CD4-positive, CD25-positive, alpha-beta regulatory T cell (primary cell): ENCODE measurements around the gene PDCD1. TPM values are rescaled to one million over a fixed set of nuclear protein-coding genes. Genes with fewer than 3 reads are reported as not detected.
A peak's percentile ranks its signal among the peaks of the same experiment; 100 is the strongest.

Source experiments
- ATAC-seq, 2 donors: fragments of 150-1000 bp; cut with Tn5 transposase; one replicate each; pipeline ENCODE4 v1.10.0; 2021; ENCODE audit warnings: low read depth in 2 of 2, moderate number of reproducible peaks in 2 of 2, moderate library complexity in 1 of 2
- DNase-seq, 3 donors: peaks; one replicate each; pipeline versions ENCODE4 v3.0.0 to v3.0.0-alpha.2; 2012 to 2022; ENCODE audit warnings: mixed read lengths in 1 of 3
- H3K27ac ChIP-seq: one replicate; pipeline ENCODE4 v1.7.0; 2013; ENCODE audit warnings: mild to moderate bottlenecking, low read length; ENCODE audit not compliant: insufficient read depth, poor library complexity, severe bottlenecking
- H3K27me3 ChIP-seq: one replicate; pipeline ENCODE4 v1.7.0; 2013; ENCODE audit warnings: low read length; ENCODE audit not compliant: control insufficient read depth, insufficient read depth
- H3K36me3 ChIP-seq: one replicate; pipeline ENCODE4 v1.7.0; 2013; ENCODE audit warnings: mild to moderate bottlenecking, low read length, moderate library complexity; ENCODE audit not compliant: control insufficient read depth, insufficient read depth
- H3K4me1 ChIP-seq: 2 replicates; pipeline ENCODE4 v1.7.0; 2013; ENCODE audit warnings: mild to moderate bottlenecking, low read length; ENCODE audit not compliant: insufficient read depth, control insufficient read depth, poor library complexity, severe bottlenecking
- H3K4me3 ChIP-seq: one replicate; pipeline ENCODE4 v1.7.0; 2013; ENCODE audit warnings: low read depth, mild to moderate bottlenecking, low read length, moderate library complexity
- H3K9me3 ChIP-seq, 2 experiments: 1 replicate in 1 of 2; 2 replicates in 1 of 2; pipeline ENCODE4 v1.7.0; 2013; ENCODE audit warnings: low read length in 2 of 2, mild to moderate bottlenecking in 1 of 2, moderate library complexity in 1 of 2; ENCODE audit not compliant: control insufficient read depth in 2 of 2
- H3K27ac Mint-ChIP-seq, 3 donors: one replicate each; pipeline ENCODE4 v1.8.0; 2020 to 2022; ENCODE audit warnings: mild to moderate bottlenecking in 3 of 3, mixed read lengths in 3 of 3, moderate library complexity in 2 of 3
- H3K27me3 Mint-ChIP-seq: one replicate; pipeline ENCODE4 v1.8.0; 2022; ENCODE audit warnings: mild to moderate bottlenecking, mixed read lengths
- H3K36me3 Mint-ChIP-seq: one replicate; pipeline ENCODE4 v1.8.0; 2020; ENCODE audit warnings: mixed read lengths
- H3K4me1 Mint-ChIP-seq, 4 donors: one replicate each; pipeline ENCODE4 v1.8.0; 2020 to 2022; ENCODE audit warnings: mixed read lengths in 4 of 4, mild to moderate bottlenecking in 1 of 4
- H3K4me3 Mint-ChIP-seq, 4 donors: one replicate each; pipeline ENCODE4 v1.8.0; 2020 to 2022; ENCODE audit warnings: mild to moderate bottlenecking in 4 of 4, mixed read lengths in 4 of 4, moderate library complexity in 3 of 4
- H3K9me3 Mint-ChIP-seq, 7 donors: one replicate each; pipeline ENCODE4 v1.8.0; 2020 to 2022; ENCODE audit warnings: mixed read lengths in 7 of 7, mild to moderate bottlenecking in 3 of 7, moderate library complexity in 2 of 7
- polyA plus RNA-seq, 4 donors: library from polyadenylated mRNA; unstranded; fragments of 300-500 nt; fragmentation: Illumina TruSeq; gene quantifications; one replicate each; pipeline ENCODE4 v1.2.3, GENCODE V29; 2021
- total RNA-seq: library from RNA; stranded (reverse); gene quantifications from one replicate; pipeline ENCODE4 v1.2.3, GENCODE V29; 2022

PDCD1 gene
- total and polyA plus RNA-seq, 5 donors from 2014 or later, result 6.0 to 12.3 (median 7.2) TPM

DNA sequence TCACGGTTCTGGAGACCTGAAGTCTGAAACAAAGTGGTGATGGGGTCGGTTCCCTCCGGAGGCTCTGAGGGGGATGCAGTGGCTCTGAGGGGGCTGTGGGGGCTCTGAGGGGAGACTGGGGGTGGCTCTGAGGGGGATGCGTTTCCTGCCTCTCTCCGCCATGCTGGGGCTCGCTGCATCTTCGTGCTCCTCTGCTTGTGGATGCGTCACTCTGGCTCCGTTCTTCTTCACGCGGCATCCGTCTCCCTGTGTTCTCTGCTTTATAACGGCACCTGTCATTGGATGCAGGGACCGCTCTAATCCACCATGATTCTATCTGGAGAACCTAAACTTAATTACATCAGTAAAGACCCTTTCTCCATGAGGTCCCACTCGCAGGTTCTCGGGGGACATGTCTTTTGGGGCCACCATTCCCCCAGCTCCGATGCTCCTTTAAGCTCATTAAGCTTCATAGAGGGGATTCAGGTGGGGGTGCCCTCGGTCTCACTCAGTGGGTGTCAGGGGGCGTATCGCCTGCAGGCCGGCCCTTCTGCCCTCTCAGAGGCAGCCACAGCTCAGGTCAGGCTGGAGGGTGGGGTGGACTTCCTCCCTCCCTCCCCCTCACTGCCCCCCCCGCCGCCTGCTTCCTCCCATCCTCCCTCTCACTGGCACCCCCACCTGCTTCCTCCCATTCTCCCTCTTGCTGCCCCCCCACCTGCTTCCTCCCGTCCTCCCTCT, 29.3 kb upstream of the PDCD1 start:
- peaks cover 11 to 51% (median 23%) of the 10 kb centered on the region in 4 donors for H3K4me1 Mint-ChIP-seq
- no peaks in the 10 kb centered on the region for H3K27me3 ChIP-seq
- peak overlapping the region; percentile 23 for H3K27ac ChIP-seq
- H3K9me3 Mint-ChIP-seq, result peaks cover 0 to 2% (median 0%) of the 10 kb centered on the region in 7 donors
- no peak overlapping the region for H3K4me3 ChIP-seq
- ATAC-seq (no peak), DNase-seq (no peak)
- peaks cover 8% of the 10 kb centered on the region for H3K4me1 ChIP-seq
- no peaks in the 10 kb centered on the region for H3K27me3 Mint-ChIP-seq
- H3K36me3 Mint-ChIP-seq, result peaks cover 32% of the 10 kb centered on the region
- no peaks in the 10 kb centered on the region for H3K9me3 ChIP-seq
- H3K27ac Mint-ChIP-seq, result peak overlapping the region in 2 of 3 donors; percentile 76 to 90
- peaks cover 18% of the 10 kb centered on the region for H3K36me3 ChIP-seq
- H3K4me3 Mint-ChIP-seq, result peak overlapping the region in 1 of 4 donors; percentile 78

DNA sequence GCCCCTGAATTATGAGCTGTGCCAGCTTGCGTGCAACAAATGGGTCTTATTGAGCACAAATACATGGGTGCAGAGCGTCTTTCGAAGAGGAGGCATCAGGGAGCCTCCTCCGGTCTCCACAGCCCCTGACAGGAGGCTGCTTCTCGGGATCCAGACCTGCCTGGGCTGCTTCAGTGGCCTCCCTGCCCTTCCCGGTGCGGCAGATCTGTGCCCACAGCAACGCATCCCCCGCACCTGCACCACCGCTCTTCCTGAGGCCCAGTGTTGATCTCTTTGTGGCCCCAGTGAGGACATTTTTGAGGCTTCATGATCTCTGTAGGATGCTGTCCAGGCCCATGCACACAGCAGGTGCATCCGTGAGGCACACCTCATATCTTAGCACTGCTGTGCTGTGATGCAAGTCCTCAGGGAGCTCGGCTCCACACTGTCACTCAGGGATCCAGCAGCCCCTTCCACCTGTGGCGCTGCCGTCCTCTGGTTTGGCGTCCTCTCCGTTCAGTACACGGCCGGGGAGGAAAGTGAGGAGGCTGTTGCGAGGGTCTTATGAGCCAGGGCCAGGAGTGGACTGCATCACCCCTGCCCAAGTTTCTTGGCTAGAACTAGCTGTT, 28.2 kb upstream of the PDCD1 start:
- no peak for ATAC-seq
- peak overlapping the region in 1 of 4 donors; percentile 72 for H3K4me3 Mint-ChIP-seq
- H3K36me3 Mint-ChIP-seq, result peaks cover 32% of the 10 kb centered on the region
- H3K27me3 Mint-ChIP-seq, result no peaks in the 10 kb centered on the region
- peaks cover 18% of the 10 kb centered on the region for H3K36me3 ChIP-seq
- H3K4me1 Mint-ChIP-seq, result peaks cover 11 to 61% (median 30%) of the 10 kb centered on the region in 4 donors
- H3K4me3 ChIP-seq, result no peak overlapping the region
- DNase-seq, result no peak
- peaks cover 0 to 2% (median 0%) of the 10 kb centered on the region in 7 donors for H3K9me3 Mint-ChIP-seq
- no peaks in the 10 kb centered on the region for H3K9me3 ChIP-seq
- no peaks in the 10 kb centered on the region for H3K27me3 ChIP-seq
- H3K4me1 ChIP-seq, result peaks cover 18% of the 10 kb centered on the region
- no peak overlapping the region for H3K27ac ChIP-seq
- peak overlapping the region in 1 of 3 donors; percentile 75 for H3K27ac Mint-ChIP-seq

DNA sequence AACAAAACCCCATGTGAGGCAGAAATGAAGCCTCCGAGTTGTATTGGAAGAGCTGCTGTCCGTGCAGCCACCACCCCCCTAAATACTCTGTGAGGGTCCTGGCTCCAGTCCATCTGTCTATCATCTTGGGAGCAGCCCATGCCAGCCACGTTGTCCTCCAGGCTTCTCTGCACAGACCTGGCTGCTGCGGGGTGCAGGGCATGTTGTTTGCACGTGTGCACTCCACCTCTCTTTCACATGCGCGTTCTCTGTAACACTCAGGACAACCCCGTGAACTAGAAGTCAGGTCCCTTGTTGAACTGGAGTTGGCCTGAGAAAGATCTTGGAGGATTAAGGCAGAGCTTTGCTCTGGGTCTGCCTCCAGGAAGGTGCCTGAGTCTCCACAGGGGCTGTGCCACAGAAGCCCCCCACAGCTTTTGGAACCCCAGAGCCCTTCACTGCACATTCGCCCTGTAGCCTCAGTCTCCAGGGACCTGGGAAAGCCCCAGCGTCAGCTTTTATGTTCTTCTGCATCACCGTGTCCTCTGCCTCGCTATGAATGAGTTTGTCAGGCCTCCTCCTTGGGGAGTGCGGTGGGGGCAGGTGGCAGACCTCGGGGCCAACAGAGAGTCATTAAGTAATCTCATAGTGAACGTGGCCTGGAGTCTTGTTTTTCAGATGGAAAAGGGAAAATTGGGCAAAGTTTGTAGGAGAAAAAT, 27.4 kb upstream of the PDCD1 start:
- DNase-seq, result no peak
- no peaks in the 10 kb centered on the region for H3K9me3 ChIP-seq
- Mint-ChIP-seq H3K27ac (peak overlapping the region in 2 of 3 donors; percentile 39 to 75), H3K27me3 (peaks cover 6% of the 10 kb centered on the region), H3K9me3 (peaks cover 0 to 3% (median 0%) of the 10 kb centered on the region in 7 donors), H3K4me1 (peaks cover 11 to 70% (median 33%) of the 10 kb centered on the region in 4 donors), H3K36me3 (peaks cover 32% of the 10 kb centered on the region), H3K4me3 (peak overlapping the region in 2 of 4 donors; percentile 19 to 72)
- H3K4me3 ChIP-seq, result no peak overlapping the region
- no peak overlapping the region for H3K27ac ChIP-seq
- no peaks in the 10 kb centered on the region for H3K27me3 ChIP-seq
- ATAC-seq, result no peak
- peaks cover 24% of the 10 kb centered on the region for H3K4me1 ChIP-seq
- peaks cover 18% of the 10 kb centered on the region for H3K36me3 ChIP-seq

DNA sequence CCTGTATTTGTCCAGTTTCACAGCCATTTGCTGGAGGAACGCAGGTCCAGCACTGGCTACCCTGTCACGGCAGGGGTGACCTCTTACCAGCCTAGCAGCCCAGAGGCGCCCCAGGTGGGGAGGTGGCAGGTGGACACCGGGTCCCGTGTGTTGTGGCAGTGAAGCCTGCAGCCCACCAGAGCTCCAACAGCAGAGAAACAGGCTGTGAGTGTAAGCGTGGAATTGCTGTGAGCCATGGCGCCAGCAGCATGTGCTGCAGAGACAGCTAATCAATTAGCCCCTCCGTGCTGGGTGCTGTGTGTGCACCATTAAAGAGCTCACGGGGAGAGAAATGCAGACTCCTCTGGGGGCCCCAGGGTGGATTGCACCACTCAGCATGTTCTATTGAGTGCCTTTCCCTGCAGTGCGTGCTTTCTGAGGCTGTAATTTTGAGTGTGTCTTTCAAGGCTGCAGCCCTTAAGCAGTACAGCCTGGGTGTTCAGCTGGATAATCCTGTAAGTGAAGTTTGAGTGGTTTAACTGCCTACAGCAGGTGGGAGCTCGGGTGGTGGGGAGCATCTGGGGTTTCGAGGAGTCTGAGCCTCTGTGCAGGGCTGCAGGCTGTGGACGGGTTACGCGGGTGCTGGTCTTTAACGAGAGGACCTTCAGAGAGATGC, 26.7 kb upstream of the PDCD1 start:
- H3K4me3 ChIP-seq, result no peak overlapping the region
- Mint-ChIP-seq H3K36me3 (peaks cover 32% of the 10 kb centered on the region), H3K27ac (no peak overlapping the region), H3K27me3 (peaks cover 6% of the 10 kb centered on the region), H3K4me1 (peaks cover 11 to 75% (median 36%) of the 10 kb centered on the region in 4 donors), H3K4me3 (peak overlapping the region in 1 of 4 donors; percentile 19), H3K9me3 (peaks cover 0 to 3% (median 0%) of the 10 kb centered on the region in 7 donors)
- no peaks in the 10 kb centered on the region for H3K9me3 ChIP-seq
- ATAC-seq, result no peak
- no peak overlapping the region for H3K27ac ChIP-seq
- H3K4me1 ChIP-seq, result peaks cover 31% of the 10 kb centered on the region
- H3K27me3 ChIP-seq, result no peaks in the 10 kb centered on the region
- DNase-seq, result no peak
- H3K36me3 ChIP-seq, result peaks cover 18% of the 10 kb centered on the region

DNA sequence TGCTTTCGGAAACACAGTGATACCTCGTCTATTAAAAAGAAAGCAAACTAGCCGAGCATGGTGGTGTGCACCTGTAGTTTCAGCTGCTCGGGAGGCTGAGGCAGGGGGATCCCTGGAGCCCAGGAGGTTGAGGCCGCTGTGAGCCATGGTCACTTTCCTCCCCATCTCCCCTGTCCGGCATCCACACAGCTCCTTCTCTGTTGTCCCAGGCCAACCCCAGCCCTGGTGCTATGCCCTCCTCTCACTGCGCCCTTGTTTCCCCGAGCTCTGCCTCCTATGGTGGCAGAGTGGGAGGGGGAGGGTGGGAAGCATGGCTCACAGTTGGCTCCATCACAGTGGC, 26.2 kb upstream of the PDCD1 start:
- Histone ChIP-seq H3K27ac (no peak overlapping the region), H3K4me3 (no peak overlapping the region), H3K36me3 (peaks cover 18% of the 10 kb centered on the region), H3K27me3 (no peaks in the 10 kb centered on the region), H3K4me1 (peaks cover 32% of the 10 kb centered on the region), H3K9me3 (no peaks in the 10 kb centered on the region)
- Mint-ChIP-seq H3K27me3 (peaks cover 6% of the 10 kb centered on the region), H3K4me3 (no peak overlapping the region), H3K9me3 (peaks cover 0 to 3% (median 0%) of the 10 kb centered on the region in 7 donors), H3K36me3 (peaks cover 31% of the 10 kb centered on the region), H3K4me1 (peaks cover 11 to 78% (median 37%) of the 10 kb centered on the region in 4 donors), H3K27ac (no peak overlapping the region)
- ATAC-seq (no peak), DNase-seq (no peak)

DNA sequence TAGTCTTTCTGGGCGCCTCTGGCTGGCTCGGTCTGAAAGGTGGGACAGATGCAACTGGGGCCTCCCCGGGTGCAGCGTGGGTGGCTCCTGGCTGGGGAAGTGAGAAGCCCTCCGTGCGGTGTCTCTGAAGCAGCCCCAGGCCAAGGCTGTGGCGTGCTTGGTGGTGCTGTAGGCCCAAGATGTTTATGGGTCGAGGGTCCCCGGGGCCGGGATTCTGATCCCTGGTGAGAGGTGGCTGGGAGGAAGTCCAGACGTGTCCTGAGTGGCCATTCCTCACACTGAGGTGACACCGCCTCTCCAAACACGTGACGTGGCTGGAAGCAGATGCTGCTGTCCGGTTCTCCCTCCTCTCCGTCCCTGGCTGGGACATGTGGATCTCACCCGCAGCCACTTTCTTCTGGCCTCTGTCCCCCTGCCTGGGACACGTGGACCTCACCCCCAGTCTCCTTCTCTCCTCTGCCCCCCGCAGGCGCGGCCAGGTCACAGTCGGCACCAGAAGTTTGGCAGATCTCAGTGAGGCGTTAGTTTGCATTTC, 23.5 kb upstream of the PDCD1 start:
- peak overlapping the region; percentile 95 to 98 (median 97) for H3K27ac Mint-ChIP-seq
- H3K36me3 Mint-ChIP-seq, result peaks cover 18% of the 10 kb centered on the region
- H3K9me3 ChIP-seq, result no peaks in the 10 kb centered on the region
- H3K4me1 Mint-ChIP-seq, result peaks cover 6 to 58% (median 28%) of the 10 kb centered on the region in 4 donors
- H3K36me3 ChIP-seq, result peaks cover 15% of the 10 kb centered on the region
- peaks cover 32% of the 10 kb centered on the region for H3K4me1 ChIP-seq
- ATAC-seq (peak; percentile 23 to 35), DNase-seq (peak; percentile 18 to 56 (median 38))
- no peaks in the 10 kb centered on the region for H3K27me3 ChIP-seq
- H3K4me3 ChIP-seq, result peak overlapping the region; percentile 48
- peaks cover 6% of the 10 kb centered on the region for H3K27me3 Mint-ChIP-seq
- peak overlapping the region; percentile 90 to 94 (median 92) for H3K4me3 Mint-ChIP-seq
- peaks cover 0 to 3% (median 0%) of the 10 kb centered on the region in 7 donors for H3K9me3 Mint-ChIP-seq
- H3K27ac ChIP-seq, result peak overlapping the region; percentile 88
